H1 (cell line): ENCODE data around the gene LOXL1. TPM values are rescaled to one million over a fixed set of nuclear protein-coding genes. Genes with fewer than 3 reads are reported as not detected.
A peak's percentile ranks its signal among the peaks of the same experiment; 100 is the strongest.

ENCODE experiments used
- CTCF ChIA-PET: fragments of 300-600 bp; sonication (Branson Sonifier 250); formaldehyde crosslinking; loops from one replicate; lab custom pipeline; 2021; ENCODE audit not compliant: partially characterized antibody; lab: Charles Lee
- POLR2A ChIA-PET: fragments of 300-600 bp; sonication (Branson Sonifier 250); formaldehyde crosslinking; loops from one replicate; lab custom pipeline; 2021; ENCODE audit warnings: inconsistent platforms; ENCODE audit not compliant: partially characterized antibody; lab: Charles Lee
- DNase-seq, 2 experiments: peaks; one replicate each; pipeline versions ENCODE4 v3.0.0 to v3.0.0-alpha.2; 2010 to 2022; ENCODE audit warnings: low spot score in 2 of 2, low read depth in 1 of 2, mixed read lengths in 1 of 2
- FAIRE-seq: peaks from 2 replicates; lab custom pipeline; 2011; peaks lifted over from hg19 to GRCh38; lab: Jason Lieb, UNC
- H2AFZ ChIP-seq: 2 replicates; pipeline ENCODE4 v1.8.1; 2012; ENCODE audit warnings: low read length, inconsistent platforms
- H2AK5ac ChIP-seq: 2 replicates; pipeline ENCODE4 v1.6.1; 2013; ENCODE audit warnings: low read depth, low read length
- H2BK120ac ChIP-seq: replicated peaks from 2 replicates; pipeline ENCODE3; 2013; ENCODE audit warnings: low read depth, low read length, inconsistent platforms
- H2BK12ac ChIP-seq: 2 replicates; pipeline ENCODE4 v1.6.1; 2013; ENCODE audit warnings: low read depth, low read length
- H2BK15ac ChIP-seq: 2 replicates; pipeline ENCODE4 v1.6.1; 2013; ENCODE audit warnings: low read length
- H2BK20ac ChIP-seq: 2 replicates; pipeline ENCODE4 v1.6.1; 2013; ENCODE audit warnings: low read length
- H2BK5ac ChIP-seq: 2 replicates; pipeline ENCODE4 v1.6.1; 2013; ENCODE audit warnings: low read depth, low read length
- H3K14ac ChIP-seq: 2 replicates; pipeline ENCODE4 v1.6.1; 2013; ENCODE audit warnings: inconsistent platforms; ENCODE audit not compliant: insufficient read length
- H3K18ac ChIP-seq: 2 replicates; pipeline ENCODE4 v1.6.1; 2013; ENCODE audit warnings: low read length; ENCODE audit errors: extremely low read depth
- H3K23ac ChIP-seq: 2 replicates; pipeline ENCODE4 v1.6.1; 2013; ENCODE audit warnings: inconsistent platforms; ENCODE audit not compliant: insufficient read length
- H3K23me2 ChIP-seq: 2 replicates; pipeline ENCODE4 v1.6.1; 2013; ENCODE audit warnings: low read depth, low read length
- H3K27ac ChIP-seq: 2 replicates; pipeline ENCODE4 v1.6.1; 2011; ENCODE audit warnings: low read depth, low read length, inconsistent platforms
- H3K27me3 ChIP-seq, 4 experiments: replicated peaks in 1 of 4; 1 replicate in 1 of 4; 2 replicates in 3 of 4; pipeline versions ENCODE4 v1.6.1 to v1.8.1; 2011 to 2013; ENCODE audit warnings: low read length in 3 of 4, mild to moderate bottlenecking in 3 of 4, inconsistent platforms in 2 of 4, mixed read lengths in 2 of 4, moderate library complexity in 1 of 4; ENCODE audit not compliant: control insufficient read depth in 3 of 4, insufficient read depth in 3 of 4; ENCODE audit errors: extremely low read depth in 1 of 4
- H3K36me3 ChIP-seq, 4 experiments: 2 replicates each; pipeline versions ENCODE4 v1.6.1 to v1.8.1; 2011 to 2013; ENCODE audit warnings: mild to moderate bottlenecking in 4 of 4, low read length in 3 of 4, moderate library complexity in 2 of 4, control low read depth in 1 of 4, inconsistent platforms in 1 of 4; ENCODE audit not compliant: insufficient read depth in 4 of 4, control insufficient read depth in 2 of 4
- H3K4ac ChIP-seq: replicated peaks from 2 replicates; pipeline ENCODE3; 2013; ENCODE audit warnings: low read length, low read depth, mixed read lengths, inconsistent platforms; ENCODE audit not compliant: insufficient read length
- H3K4me1 ChIP-seq, 4 experiments: replicated peaks in 1 of 4; 1 replicate in 1 of 4; 2 replicates in 3 of 4; pipeline versions ENCODE4 v1.6.1 to v1.8.1; 2011 to 2013; ENCODE audit warnings: low read length in 3 of 4, inconsistent platforms in 2 of 4, mixed read lengths in 1 of 4; ENCODE audit not compliant: insufficient read depth in 4 of 4, control insufficient read depth in 3 of 4
- H3K4me2 ChIP-seq, 2 experiments: 2 replicates each; pipeline versions ENCODE4 v1.6.1 to v1.8.1; 2011 to 2013; ENCODE audit warnings: low read depth in 2 of 2, low read length in 2 of 2, control low read depth in 1 of 2, inconsistent platforms in 1 of 2, mild to moderate bottlenecking in 1 of 2; ENCODE audit not compliant: insufficient read depth in 1 of 2
- H3K4me3 ChIP-seq, 4 experiments: fragments of 200-600, 300-600 bp in 1 of 4; sonication (generic), shearing (Covaris generic), sonication (Bioruptor Twin) in 1 of 4; 2 replicates each; pipeline versions ENCODE4 v1.5.1 to v1.8.1; 2011 to 2016; ENCODE audit warnings: low read length in 4 of 4, low read depth in 3 of 4, control low read depth in 2 of 4, inconsistent platforms in 2 of 4, mild to moderate bottlenecking in 2 of 4, mixed read lengths in 1 of 4, moderate library complexity in 1 of 4; ENCODE audit not compliant: insufficient read depth in 2 of 4; ENCODE audit errors: extremely low read depth in 1 of 4
- H3K56ac ChIP-seq: replicated peaks from 2 replicates; pipeline ENCODE3; 2013; ENCODE audit warnings: low read depth, mild to moderate bottlenecking, mixed read lengths, low read length, inconsistent platforms; ENCODE audit not compliant: insufficient read length
- H3K79me1 ChIP-seq: 2 replicates; pipeline ENCODE4 v1.6.1; 2013; ENCODE audit warnings: low read depth, low read length, control low read depth
- H3K79me2 ChIP-seq, 2 experiments: 2 replicates each; pipeline versions ENCODE4 v1.6.1 to v1.8.1; 2012 to 2013; ENCODE audit warnings: low read length in 2 of 2, mild to moderate bottlenecking in 2 of 2, inconsistent platforms in 1 of 2; ENCODE audit not compliant: insufficient read depth in 2 of 2, control insufficient read depth in 1 of 2
- H3K9ac ChIP-seq, 4 experiments: replicated peaks in 1 of 4; 1 replicate in 1 of 4; 2 replicates in 3 of 4; pipeline versions ENCODE4 v1.6.1 to v1.8.1; 2011 to 2013; ENCODE audit warnings: low read depth in 3 of 4, low read length in 3 of 4, control low read depth in 2 of 4, mild to moderate bottlenecking in 2 of 4, moderate library complexity in 2 of 4, inconsistent platforms in 1 of 4; ENCODE audit errors: extremely low read depth in 1 of 4
- H3K9me3 ChIP-seq, 2 experiments: 2 replicates each; pipeline versions ENCODE4 v1.6.1 to v1.8.1; 2012 to 2013; ENCODE audit warnings: mild to moderate bottlenecking in 2 of 2, moderate library complexity in 2 of 2, control low read depth in 1 of 2, inconsistent platforms in 1 of 2, low read depth in 1 of 2, low read length in 1 of 2, mixed read lengths in 1 of 2; ENCODE audit not compliant: insufficient read depth in 2 of 2
- H4K20me1 ChIP-seq, 2 experiments: replicated peaks in 1 of 2; 2 replicates each; pipeline versions ENCODE3 to v1.8.1; 2011 to 2013; ENCODE audit warnings: inconsistent platforms in 2 of 2, low read length in 2 of 2, mild to moderate bottlenecking in 1 of 2; ENCODE audit not compliant: insufficient read depth in 2 of 2, control insufficient read depth in 1 of 2
- H4K5ac ChIP-seq: 2 replicates; pipeline ENCODE4 v1.6.1; 2013; ENCODE audit warnings: low read length, low read depth, mixed read lengths, inconsistent platforms; ENCODE audit not compliant: insufficient read length
- H4K8ac ChIP-seq: 2 replicates; pipeline ENCODE4 v1.8.0; 2013; ENCODE audit warnings: mild to moderate bottlenecking, moderate library complexity, low read length, inconsistent platforms; ENCODE audit not compliant: insufficient read depth; ENCODE audit errors: extremely low read depth
- H4K91ac ChIP-seq: replicated peaks from 2 replicates; pipeline ENCODE3; 2013; ENCODE audit warnings: low read length, mixed read lengths, inconsistent platforms; ENCODE audit not compliant: insufficient read length
- ASH2L ChIP-seq: fragments of 200-600, 300-600 bp; sonication (generic); IDR thresholded peaks from one replicate; pipeline ENCODE4 v1.7.1; 2017; ENCODE audit warnings: low read length
- BACH1 ChIP-seq: IDR thresholded peaks from 2 replicates; pipeline ENCODE4 v1.6.1; 2012; ENCODE audit warnings: low read length, improper control_type of control experiment
- GABPA ChIP-seq: IDR thresholded peaks from 2 replicates; pipeline ENCODE4 v1.6.1; 2011; ENCODE audit warnings: mild to moderate bottlenecking, low read length, moderate library complexity, borderline replicate concordance; ENCODE audit not compliant: insufficient read depth
- GTF2F1 ChIP-seq: IDR thresholded peaks from 2 replicates; pipeline ENCODE4 v1.6.1; 2012; ENCODE audit warnings: low read depth, low read length, improper control_type of control experiment, borderline replicate concordance
- SRF ChIP-seq: IDR thresholded peaks from 2 replicates; pipeline ENCODE4 v1.6.1; 2011; ENCODE audit warnings: mild to moderate bottlenecking, low read depth, low read length, moderate library complexity
- SUZ12 ChIP-seq: fragments of 200-600 bp; sonication (generic); IDR thresholded peaks from 2 replicates; pipeline ENCODE4 v1.6.1; 2012; ENCODE audit warnings: mild to moderate bottlenecking, inconsistent platforms, low read length, moderate library complexity, mixed read lengths
- TAF1 ChIP-seq: IDR thresholded peaks from 2 replicates; pipeline ENCODE4 v1.6.1; 2011; ENCODE audit warnings: mild to moderate bottlenecking, low read depth, low read length
- TBP ChIP-seq: IDR thresholded peaks from 2 replicates; pipeline ENCODE4 v1.6.1; 2011; ENCODE audit warnings: low read depth, low read length, improper control_type of control experiment
- TCF12 ChIP-seq: IDR thresholded peaks from 2 replicates; pipeline ENCODE4 v1.6.1; 2011; ENCODE audit warnings: low read depth, mild to moderate bottlenecking, low read length
- WGBS, 2 experiments: shearing (Covaris generic) in 1 of 2; methylation state at CpG; one replicate each; pipeline versions ENCODE4 v1.1.6 to v1.1.7; 2013 to 2015; ENCODE audit warnings: low lambda C conversion rate in 2 of 2, mixed read lengths in 2 of 2, inconsistent platforms in 1 of 2, low coverage in 1 of 2, missing lambda C conversion rate in 1 of 2; ENCODE audit not compliant: insufficient replicate concordance in 2 of 2, insufficient coverage in 1 of 2, insufficient read length in 1 of 2; ENCODE audit errors: extremely low coverage in 1 of 2, missing lambda C conversion rate in 1 of 2; 5-methylcytosine and 5-hydroxymethylcytosine counted together
- polyA plus RNA-seq, 7 experiments: library from polyadenylated mRNA; depleted of rRNA in 3 of 7; stranded (reverse) in 5 of 7; unstranded in 2 of 7; fragments of >200 nt in 5 of 7; fragments of 200-250 nt in 2 of 7; gene quantifications; 1 replicate in 5 of 7; 2 replicates in 1 of 7; 4 replicates in 1 of 7; pipeline versions ENCODE4 v1.2.1 to v1.2.3, GENCODE V29; 2011 to 2013; ENCODE audit warnings: missing spikeins in 2 of 7, mixed read lengths in 2 of 7
- total RNA-seq: library from RNA; stranded (reverse); fragmentation: NEBNext Ultra II Directional; extraction: Animal tissue kit (Norgen Biotek cat#: 25700); gene quantifications from 2 replicates; pipeline ENCODE4 v1.2.1, GENCODE V29; 2021

Gene LOXL1
- total and polyA plus RNA-seq, 2 of the 8 experiments (the other 6 are each of a cell fraction or from before 2014, with no cell fraction given): 8.1 to 14.4 TPM

- no peak within 1 kb of the TSS for H2BK5ac ChIP-seq
- POLR2A ChIA-PET: no interaction called here
- no peaks in the 10 kb centered on the region for H3K9me3 ChIP-seq
- no peak within 1 kb of the TSS for H2BK120ac ChIP-seq
- H3K23ac ChIP-seq: no peak within 1 kb of the TSS
- peak within 1 kb of the TSS; percentile 33 to 90 (median 62) for H3K4me3 ChIP-seq
- FAIRE-seq (no peak), DNase-seq (peak; percentile 71 to 100)
- H3K56ac ChIP-seq: no peak within 1 kb of the TSS
- no peak within 1 kb of the TSS for H2AFZ ChIP-seq
- peaks cover 0 to 3% of the 10 kb centered on the region in 2 experiments for H4K20me1 ChIP-seq
- H3K4ac ChIP-seq: no peak within 1 kb of the TSS
- H4K8ac ChIP-seq: 0 out of 2 replicates have a peak within 1 kb of the TSS, but pooled peaks have one; percentile 7
- no peak within 1 kb of the TSS for H3K18ac ChIP-seq
- peaks cover 0 to 14% of the 10 kb centered on the region in 2 experiments; a peak in 2 of 4 replicates for H3K79me2 ChIP-seq
- peaks cover 0 to 8% (median 1%) of the 10 kb centered on the region in 4 experiments; a peak in 1 of 7 replicates for H3K27me3 ChIP-seq
- no peak within 1 kb of the TSS for H4K91ac ChIP-seq
- peak within 1 kb of the TSS; percentile 46 to 92 for H3K4me2 ChIP-seq
- no peak within 1 kb of the TSS for H2BK15ac ChIP-seq
- H3K9ac ChIP-seq: no peak within 1 kb of the TSS
- no peaks in the 10 kb centered on the region for H3K79me1 ChIP-seq
- H4K5ac ChIP-seq: no peak within 1 kb of the TSS
- H2BK12ac ChIP-seq: 0 out of 2 replicates have a peak within 1 kb of the TSS, but pooled peaks have one; percentile 30
- H3K23me2 ChIP-seq: peaks cover 11% of the 10 kb centered on the region; the same call in 1 of the 2 replicates
- CTCF ChIA-PET: interaction anchor here (0.6 to 11.4 kb wide), 13 partner anchors 8 to 211 kb away, joined by 3 to 167 read pairs (median 4); partner anchors contain the start of gene STRA6
- H2AK5ac ChIP-seq: no peak within 1 kb of the TSS
- no peak within 1 kb of the TSS for H3K14ac ChIP-seq
- H2BK20ac ChIP-seq: no peak within 1 kb of the TSS
- WGBS, 2 experiments: 4% methylated on average over 68 of the region's 72 CpGs; no CpG with 5 or more reads in 1 of the 2 experiments
- H3K4me1 ChIP-seq: peaks cover 0 to 7% (median under 1%) of the 10 kb centered on the region in 4 experiments; a peak in 3 of 7 replicates
- H3K27ac ChIP-seq: no peak within 1 kb of the TSS
- H3K36me3 ChIP-seq: no peaks in the 10 kb centered on the region
- TF ChIP-seq GABPA: peak; percentile 81; the same call in 1 of the 2 replicates
- TF ChIP-seq TCF12: no peak
- TF ChIP-seq SUZ12: no peak
- peak; percentile 54; the same call in 1 of the 2 replicates for TF ChIP-seq TAF1
- TF ChIP-seq GTF2F1: peak; percentile 53; the same call in 1 of the 2 replicates
- TF ChIP-seq TBP: peak; percentile 28; the same call in 1 of the 2 replicates
- peak; percentile 21; the same call in 1 of the 2 replicates for TF ChIP-seq BACH1
- no peak for TF ChIP-seq ASH2L
- 0 out of 2 replicates have a peak, but pooled peaks have one; percentile 5 for TF ChIP-seq SRF
Measured at GRCh38 chr15:73991726-73992593, 65.7 kb downstream of the LOXL1 start, which contains the start of gene STOML1. STOML1 (minus strand) TSS chr15:73992295; CDS start chr15:73992223, 72 bp downstream.
